ENCODE results near the gene INSR. TPM values are rescaled to one million over a fixed set of nuclear protein-coding genes. Genes with fewer than 3 reads are reported as not detected.

INSR gene
- total RNA-seq, 1 experiment from 2014 or later: 13.7 TPM

DNA sequence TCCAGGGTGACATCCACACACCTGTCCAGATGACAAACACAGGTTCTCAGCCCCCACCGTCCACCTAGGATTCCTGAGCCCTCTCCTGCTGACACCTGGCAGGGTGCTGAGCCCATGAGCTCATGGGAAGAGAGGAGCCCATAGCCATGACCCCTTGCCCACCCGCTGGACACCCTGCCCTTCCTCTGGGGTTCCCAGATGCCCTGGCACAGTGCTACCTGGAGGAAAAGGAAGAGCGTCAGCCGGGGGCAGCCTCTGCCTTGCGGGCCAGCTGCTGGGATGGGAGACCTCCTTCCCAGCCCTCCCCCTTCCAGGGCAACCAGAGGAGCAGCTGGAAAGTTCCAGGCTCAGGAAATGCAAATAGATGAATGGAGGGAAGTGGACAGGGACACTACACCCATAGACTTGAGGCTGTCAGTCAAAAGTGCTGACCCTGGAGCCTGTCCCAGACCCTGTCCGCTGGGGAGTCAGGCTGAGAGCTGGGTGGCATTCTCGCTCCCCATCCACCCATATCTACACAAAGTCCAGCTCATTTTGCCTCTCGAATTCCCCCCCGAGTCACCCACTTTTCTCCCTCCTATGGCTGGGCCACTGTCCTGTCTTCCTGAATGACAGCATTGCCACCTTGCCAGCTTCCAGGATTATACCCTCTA lies 42.2 kb upstream of the INSR start:
- no peak for TF ChIP-seq EZH2 (IDR thresholded peaks at IDR 0.05; ENCODE audit: low read length, unreplicated experiment)
- intact Hi-C loops (cut with micrococcal nuclease): no loop called here
- ChIA-PET CTCF (interaction anchor here (0.6 kb wide), 1 partner anchor 37 kb away, joined by 5 read pairs; no protein-coding TSS in a partner anchor), POLR2A (ENCODE audit: unreplicated experiment) (no interaction called here)
- Histone ChIP-seq H3K27ac (ENCODE audit: low read length) (no peak overlapping the region), H3F3A (ENCODE audit: low read length, unreplicated experiment) (no peaks in the 10 kb centered on the region), H3K9me3 (ENCODE audit: low read length) (no peaks in the 10 kb centered on the region), H2AFZ (ENCODE audit: low read length) (no peak overlapping the region), H3K9me2 (replicated peaks; ENCODE audit: low read length) (no peaks in the 10 kb centered on the region), H3K79me2 (ENCODE audit: low read length) (no peaks in the 10 kb centered on the region), H3K4me2 (ENCODE audit: low read length) (no peak overlapping the region), H3K4me3 (ENCODE audit: low read length) (no peak overlapping the region), H3K9ac (ENCODE audit: low read length) (no peak overlapping the region), H3K4me1 (ENCODE audit: insufficient read depth, low read length) (no peaks in the 10 kb centered on the region), H3K36me3 (ENCODE audit: low read depth, low read length) (no peaks in the 10 kb centered on the region), H4K20me1 (ENCODE audit: low read length) (no peaks in the 10 kb centered on the region), H3K27me3 (ENCODE audit: low read length) (no peaks in the 10 kb centered on the region)
- no peak for DNase-seq
- ATAC-seq: no peak
- no TSS peak for BruUV-seq (replicated peaks)

GRCh38 chr19:7333198-7334118 lies 39.2 kb upstream of the INSR start:
- H3K36me3 ChIP-seq (ENCODE audit: low read depth, low read length): no peaks in the 10 kb centered on the region
- no peaks in the 10 kb centered on the region for H4K20me1 ChIP-seq (ENCODE audit: low read length)
- no peak overlapping the region for H3K9ac ChIP-seq (ENCODE audit: low read length)
- intact Hi-C loops (cut with micrococcal nuclease): no loop called here
- ChIA-PET POLR2A (ENCODE audit: unreplicated experiment) (interaction anchor here (0.7 kb wide), 1 partner anchor 234 kb away, joined by 4 read pairs; no protein-coding TSS in a partner anchor), CTCF (interaction anchor here (0.7 kb wide), 1 partner anchor 43 kb away, joined by 8 read pairs; no protein-coding TSS in a partner anchor)
- ATAC-seq (no peak), DNase-seq (peak; percentile 20)
- no peak overlapping the region for H3K4me2 ChIP-seq (ENCODE audit: low read length)
- H3K79me2 ChIP-seq (ENCODE audit: low read length): no peaks in the 10 kb centered on the region
- no peaks in the 10 kb centered on the region for H3K9me3 ChIP-seq (ENCODE audit: low read length)
- no peak for TF ChIP-seq EZH2 (IDR thresholded peaks at IDR 0.05; ENCODE audit: low read length, unreplicated experiment)
- no peak for TF ChIP-seq CTCF (conservative IDR thresholded peaks at IDR 0.05; ENCODE audit: low read depth, low read length)
- no peak for TF ChIP-seq EZH2phosphoT487 (IDR thresholded peaks at IDR 0.05; ENCODE audit: borderline replicate concordance, low read length)
- no peaks in the 10 kb centered on the region for H3F3A ChIP-seq (ENCODE audit: low read length, unreplicated experiment)
- no peak overlapping the region for H3K27ac ChIP-seq (ENCODE audit: low read length)
- no peak overlapping the region for H2AFZ ChIP-seq (ENCODE audit: low read length)
- H3K9me2 ChIP-seq (replicated peaks; ENCODE audit: low read length): no peaks in the 10 kb centered on the region
- no peaks in the 10 kb centered on the region for H3K27me3 ChIP-seq (ENCODE audit: low read length)
- H3K4me3 ChIP-seq (ENCODE audit: low read length): no peak overlapping the region
- BruUV-seq (replicated peaks): no TSS peak
- H3K4me1 ChIP-seq (ENCODE audit: insufficient read depth, low read length): no peaks in the 10 kb centered on the region

- Histone ChIP-seq H3K9ac (ENCODE audit: low read length) (no peak overlapping the region), H3K9me2 (replicated peaks; ENCODE audit: low read length) (no peaks in the 10 kb centered on the region), H3K4me1 (ENCODE audit: insufficient read depth, low read length) (no peaks in the 10 kb centered on the region), H3K36me3 (ENCODE audit: low read depth, low read length) (no peaks in the 10 kb centered on the region), H4K20me1 (ENCODE audit: low read length) (no peaks in the 10 kb centered on the region), H3K4me3 (ENCODE audit: low read length) (no peak overlapping the region), H3F3A (ENCODE audit: low read length, unreplicated experiment) (no peaks in the 10 kb centered on the region), H2AFZ (ENCODE audit: low read length) (no peak overlapping the region), H3K79me2 (ENCODE audit: low read length) (no peaks in the 10 kb centered on the region), H3K9me3 (ENCODE audit: low read length) (no peaks in the 10 kb centered on the region), H3K27me3 (ENCODE audit: low read length) (no peaks in the 10 kb centered on the region), H3K27ac (ENCODE audit: low read length) (no peak overlapping the region), H3K4me2 (ENCODE audit: low read length) (no peak overlapping the region)
- DNase-seq (no peak), ATAC-seq (no peak)
- intact Hi-C loops (cut with micrococcal nuclease): no loop called here
- ChIA-PET CTCF (no interaction called here), POLR2A (ENCODE audit: unreplicated experiment) (no interaction called here)
- no TSS peak for BruUV-seq (replicated peaks)
- TF ChIP-seq EZH2 (IDR thresholded peaks at IDR 0.05; ENCODE audit: low read length, unreplicated experiment) (no peak), CTCF (conservative IDR thresholded peaks at IDR 0.05; ENCODE audit: low read depth, low read length) (no peak), EZH2phosphoT487 (IDR thresholded peaks at IDR 0.05; ENCODE audit: borderline replicate concordance, low read length) (no peak)
These were observed 37.2 kb upstream of the INSR start for GRCh38 chr19:7331446-7331845.
